GM18498 (cell line): ENCODE data around the gene SUPT3H.

Source experiments
- ATAC-seq: cut with Tn5 transposase; IDR thresholded peaks from one replicate; pipeline ENCODE4 v1.9.1; 2021; ENCODE audit warnings: mild to moderate bottlenecking, moderate library complexity; ENCODE audit not compliant: unreplicated experiment

The SUPT3H gene

DNA sequence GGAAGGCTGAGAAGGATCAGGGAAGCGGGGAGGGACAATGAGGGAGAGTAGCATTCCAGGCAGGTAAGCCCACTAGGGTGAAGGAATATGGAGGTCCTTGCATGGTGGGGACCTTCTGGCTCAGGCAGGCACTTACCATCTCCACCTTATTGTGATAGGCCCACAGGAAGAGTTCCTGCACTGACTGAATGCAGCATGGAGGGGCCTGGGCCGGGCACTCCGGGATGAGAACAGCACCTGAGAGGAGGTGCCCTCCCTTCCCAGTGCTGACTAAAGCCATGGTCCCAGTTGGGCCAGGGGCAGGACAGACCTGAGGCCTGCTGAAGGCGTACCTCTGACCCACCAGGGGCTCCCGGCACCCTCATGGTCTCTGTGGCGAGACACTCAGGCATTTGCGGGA is 597.6 kb downstream of the SUPT3H start:
- ATAC-seq = no peak

DNA sequence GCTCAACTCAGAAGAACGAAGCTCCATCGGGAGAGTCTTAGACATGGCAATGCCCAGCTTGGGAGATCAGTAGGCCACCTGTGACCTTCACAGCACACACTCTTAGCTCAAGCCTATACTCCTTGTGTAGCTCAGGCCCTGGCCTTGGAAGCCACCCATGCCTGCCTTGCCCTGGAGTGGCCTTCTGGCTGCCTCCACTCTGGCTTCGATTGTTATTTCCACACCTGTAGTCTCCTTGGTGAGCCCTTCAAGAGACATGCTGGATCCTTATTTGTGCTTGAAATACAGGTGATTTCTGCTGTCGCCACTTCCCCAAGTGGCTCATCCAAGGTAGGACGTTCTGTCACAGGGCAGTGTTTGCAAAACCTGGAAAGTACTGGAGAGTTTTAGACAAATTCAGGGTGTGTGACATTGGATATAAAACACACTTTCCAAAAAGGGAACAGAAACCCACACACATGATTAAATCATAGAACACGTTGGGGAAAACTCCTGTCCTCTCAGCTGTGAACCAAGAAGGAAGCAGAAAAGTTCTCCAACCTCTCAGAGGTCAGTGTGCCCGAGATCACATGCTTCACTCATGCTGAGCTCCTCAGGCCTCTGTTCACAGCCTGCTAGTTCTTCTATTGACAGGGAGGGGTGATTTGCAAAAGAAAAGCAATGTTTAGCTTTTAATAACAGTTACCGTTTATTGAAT is 598.5 kb downstream of the SUPT3H start:
- ATAC-seq = peak; percentile 44
